Measurements from ENCODE around the gene MYH16. TPM values are rescaled to one million over a fixed set of nuclear protein-coding genes. Genes with fewer than 3 reads are reported as not detected.
"Not testable (repeated sequence)": the region's sequence is repeated elsewhere in the genome, so short reads cannot be mapped to it uniquely, and the experiment has no call there.

MYH16 gene
- total RNA-seq, 1 experiment from 2014 or later, result not detected

DNA sequence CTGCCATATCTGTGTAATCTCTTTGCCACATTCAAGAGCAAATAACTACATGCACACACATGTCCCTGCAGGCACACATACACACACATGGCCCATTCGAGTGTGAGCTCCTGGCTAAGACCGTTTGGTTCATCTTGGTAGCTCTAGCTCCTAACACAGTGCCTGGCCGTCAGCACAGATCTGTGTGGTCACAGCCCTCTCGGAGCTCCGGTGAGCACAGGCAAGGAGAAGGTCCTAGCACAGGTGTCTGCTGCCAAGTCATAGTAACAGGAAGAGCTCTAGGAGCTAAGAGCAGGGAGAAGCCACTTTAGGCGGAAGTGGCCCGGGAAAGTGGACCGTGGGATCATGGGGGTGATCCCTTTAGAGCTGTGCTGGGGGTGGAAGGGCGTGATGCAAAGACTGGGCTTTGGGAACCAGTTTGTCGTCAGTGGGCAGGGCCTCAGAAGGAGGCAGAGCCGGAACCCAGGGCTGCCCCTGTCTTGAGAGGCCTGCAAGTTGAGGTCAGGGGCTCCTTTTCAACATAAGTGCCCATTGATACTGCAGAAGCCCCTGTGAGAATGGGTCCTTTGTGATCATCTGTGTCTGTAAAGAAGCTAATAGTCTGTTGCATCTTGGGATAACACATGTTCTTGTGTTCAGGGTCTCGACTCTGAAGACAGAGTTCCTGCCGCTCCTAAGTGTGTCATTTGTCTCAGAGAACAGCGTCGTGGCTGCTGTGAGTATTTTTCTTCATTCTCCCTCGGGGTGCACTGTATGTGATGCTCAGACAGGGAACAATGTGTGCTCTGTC, 85.3 kb downstream of the MYH16 start:
- no peaks in the 10 kb centered on the region for H3K27me3 ChIP-seq
- no peak for DNase-seq
- H3K36me3 ChIP-seq, result peaks cover 15% of the 10 kb centered on the region
- no peaks in the 10 kb centered on the region for H3K9me3 ChIP-seq
- H3K4me3 ChIP-seq, result no peak overlapping the region

DNA sequence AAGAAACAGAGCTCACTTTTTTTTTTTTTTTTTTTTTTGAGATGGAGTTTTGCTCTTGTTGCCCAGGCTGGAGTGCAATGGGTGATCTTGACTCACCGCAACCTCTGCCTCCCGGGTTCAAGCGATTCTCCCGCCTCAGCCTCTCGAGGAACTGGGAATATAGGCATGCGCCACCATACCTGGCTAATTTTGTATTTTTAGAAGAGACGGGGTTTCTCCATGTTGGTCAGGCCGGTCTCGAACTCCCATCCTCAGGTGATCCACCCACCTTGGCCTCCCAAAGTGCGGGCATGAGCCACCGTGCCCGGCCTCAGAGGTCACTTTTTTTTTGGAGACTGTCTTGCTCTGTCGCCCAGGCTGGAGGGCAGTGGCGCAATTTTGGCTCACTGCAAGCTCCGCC, 85.9 kb downstream of the MYH16 start:
- not testable (repeated sequence) for DNase-seq, H3K4me3 ChIP-seq
- peaks cover 15% of the 10 kb centered on the region for H3K36me3 ChIP-seq

DNA sequence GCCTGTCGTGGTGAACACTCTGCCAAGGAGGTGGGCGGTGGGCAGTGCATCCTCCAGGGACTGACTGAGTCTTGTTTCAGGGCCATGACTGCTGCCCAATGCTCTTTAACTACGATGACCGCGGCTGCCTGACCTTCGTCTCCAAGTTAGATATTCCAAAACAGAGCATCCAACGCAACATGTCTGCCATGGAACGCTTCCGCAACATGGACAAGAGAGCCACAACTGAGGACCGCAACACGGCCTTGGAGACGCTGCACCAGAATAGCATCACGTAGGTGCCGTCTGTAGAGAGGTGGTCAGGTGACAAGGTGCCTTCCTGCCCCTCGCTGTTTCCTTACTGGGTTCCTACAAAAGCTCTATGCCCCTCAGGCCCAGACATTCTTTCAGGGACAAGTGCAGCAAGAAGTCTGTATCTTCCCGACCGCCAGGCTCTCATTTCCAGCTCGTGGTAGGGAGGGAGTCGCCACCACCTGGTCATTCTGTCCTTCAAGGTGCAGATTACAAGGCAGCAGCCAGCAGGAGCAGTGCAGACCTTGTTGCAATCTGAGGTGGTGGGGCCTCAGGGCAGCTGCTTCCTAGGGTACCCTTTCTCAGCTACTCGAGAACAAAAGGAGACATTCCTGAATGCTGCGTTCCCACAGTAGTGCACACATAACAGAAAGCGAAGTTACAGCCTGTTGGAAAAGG, 87.0 kb downstream of the MYH16 start:
- Histone ChIP-seq H3K36me3 (peaks cover 23% of the 10 kb centered on the region), H3K4me3 (no peak overlapping the region), H3K9me3 (no peaks in the 10 kb centered on the region), H3K27me3 (no peaks in the 10 kb centered on the region)
- no peak for DNase-seq

More for the DNA sequence above, 85.9 kb downstream of the MYH16 start:
- H3K27me3 ChIP-seq, H3K9me3 ChIP-seq: not testable (repeated sequence)

Other genes starting within 250 kb of the MYH16 start
- 14.2 and 15.5 TPM in 2 replicates for gene SMURF1, start 128.7 kb upstream of the MYH16 start, total RNA-seq (2014; rRNA removed; shearing (Covaris generic); ENCODE audit: low replicate concordance)
- gene KPNA7, start 64.7 kb upstream of the MYH16 start, total RNA-seq (2014; rRNA removed; shearing (Covaris generic); ENCODE audit: low replicate concordance), result not detected in 2 replicates
- 75.8 and 89.8 TPM in 2 replicates for gene ARPC1A, start 53.1 kb downstream of the MYH16 start, total RNA-seq (2014; rRNA removed; shearing (Covaris generic); ENCODE audit: low replicate concordance)
- gene ARPC1B, start 101.9 kb downstream of the MYH16 start, total RNA-seq (2014; rRNA removed; shearing (Covaris generic); ENCODE audit: low replicate concordance), result 164 and 230 TPM in 2 replicates
- 156 and 207 TPM in 2 replicates for gene PDAP1, start 135.8 kb downstream of the MYH16 start, total RNA-seq (2014; rRNA removed; shearing (Covaris generic); ENCODE audit: low replicate concordance)
- gene BUD31, start 136.1 kb downstream of the MYH16 start, total RNA-seq (2014; rRNA removed; shearing (Covaris generic); ENCODE audit: low replicate concordance), result 52.0 and 69.0 TPM in 2 replicates
- 6.9 and 7.3 TPM in 2 replicates for gene PTCD1, start 166.0 kb downstream of the MYH16 start, total RNA-seq (2014; rRNA removed; shearing (Covaris generic); ENCODE audit: low replicate concordance)
- 9.3 and 15.3 TPM in 2 replicates for gene CPSF4, start 166.1 kb downstream of the MYH16 start, total RNA-seq (2014; rRNA removed; shearing (Covaris generic); ENCODE audit: low replicate concordance)
- gene ATP5MF, start 193.3 kb downstream of the MYH16 start, total RNA-seq (2014; rRNA removed; shearing (Covaris generic); ENCODE audit: low replicate concordance), result 1,206 and 1,207 TPM in 2 replicates
- 4.2 and 5.0 TPM in 2 replicates for gene ZNF789, start 200.1 kb downstream of the MYH16 start, total RNA-seq (2014; rRNA removed; shearing (Covaris generic); ENCODE audit: low replicate concordance)
- gene ZNF394, start 227.4 kb downstream of the MYH16 start, total RNA-seq (2014; rRNA removed; shearing (Covaris generic); ENCODE audit: low replicate concordance), result 10.4 and 13.3 TPM in 2 replicates
- gene ZKSCAN5, start 231.8 kb downstream of the MYH16 start, total RNA-seq (2014; rRNA removed; shearing (Covaris generic); ENCODE audit: low replicate concordance), result 4.4 and 9.4 TPM in 2 replicates

All from MG63 (cell line).